Liver (tissue), 9 donors: Measurements from ENCODE around the gene FCN1. TPM values are rescaled to one million over a fixed set of nuclear protein-coding genes. Genes with fewer than 3 reads are reported as not detected.

Experiments used
- DNase-seq: peaks from one replicate; pipeline ENCODE4 v3.0.0-alpha.2; 2017; ENCODE audit warnings: low spot score
- H3K27ac ChIP-seq, 2 donors: one replicate each; pipeline ENCODE4 v1.7.0; 2013; ENCODE audit warnings: inconsistent platforms in 2 of 2, low read length in 2 of 2, control low read depth in 1 of 2, low read depth in 1 of 2, mild to moderate bottlenecking in 1 of 2
- H3K27me3 ChIP-seq, 4 donors: one replicate each; pipeline versions ENCODE4 v1.6.1 to v1.7.0; 2013; ENCODE audit warnings: low read length in 3 of 4, inconsistent platforms in 1 of 4, mild to moderate bottlenecking in 1 of 4, moderate library complexity in 1 of 4; ENCODE audit not compliant: control insufficient read depth in 4 of 4, insufficient read depth in 4 of 4
- H3K36me3 ChIP-seq, 4 donors: one replicate each; pipeline versions ENCODE4 v1.6.1 to v1.7.0; 2013; ENCODE audit warnings: low read length in 3 of 4, mild to moderate bottlenecking in 3 of 4, low read depth in 1 of 4, moderate library complexity in 1 of 4; ENCODE audit not compliant: control insufficient read depth in 4 of 4, insufficient read depth in 3 of 4
- H3K4me1 ChIP-seq, 4 donors: one replicate each; pipeline versions ENCODE4 v1.6.1 to v1.7.0; 2013; ENCODE audit warnings: low read length in 3 of 4, mild to moderate bottlenecking in 3 of 4, moderate library complexity in 1 of 4; ENCODE audit not compliant: control insufficient read depth in 4 of 4, insufficient read depth in 4 of 4
- H3K4me3 ChIP-seq, 3 donors: one replicate each; pipeline versions ENCODE4 v1.6.1 to v1.7.0; 2013; ENCODE audit warnings: low read length in 3 of 3, control low read depth in 1 of 3, low read depth in 1 of 3, mild to moderate bottlenecking in 1 of 3
- H3K9ac ChIP-seq, 2 donors: one replicate each; pipeline ENCODE4 v1.7.0; 2013; ENCODE audit warnings: low read length in 2 of 2, mild to moderate bottlenecking in 2 of 2, moderate library complexity in 2 of 2, control low read depth in 1 of 2, low read depth in 1 of 2
- H3K9me3 ChIP-seq, 4 donors: one replicate each; pipeline versions ENCODE4 v1.6.1 to v1.7.0; 2013; ENCODE audit warnings: low read length in 3 of 4; ENCODE audit not compliant: control insufficient read depth in 4 of 4
- ATF3 ChIP-seq: IDR thresholded peaks from 2 replicates; pipeline ENCODE4 v1.6.1; 2016; ENCODE audit warnings: antibody characterized with exemption
- CTCF ChIP-seq: fragments of 150-350 bp; IDR thresholded peaks from 2 replicates; pipeline ENCODE4 v1.5.1; 2017; ENCODE audit warnings: improper control_type of control experiment, low read depth, low read length; ENCODE audit not compliant: missing input control
- EGR1 ChIP-seq, 2 donors: IDR thresholded peaks; 2 replicates each; pipeline ENCODE4 v1.6.1; 2016 to 2018; ENCODE audit warnings: antibody characterized with exemption in 2 of 2, low read depth in 2 of 2
- FOXA1 ChIP-seq: IDR thresholded peaks from 2 replicates; pipeline ENCODE4 v1.6.1; 2016; ENCODE audit warnings: antibody characterized with exemption
- FOXA2 ChIP-seq: IDR thresholded peaks from 2 replicates; pipeline ENCODE4 v1.6.1; 2016; ENCODE audit warnings: antibody characterized with exemption
- GABPA ChIP-seq, 2 donors: IDR thresholded peaks in 1 of 2; conservative IDR thresholded peaks in 1 of 2; 2 replicates each; pipeline ENCODE4 v1.6.1; 2016; ENCODE audit warnings: antibody characterized with exemption in 2 of 2, mild to moderate bottlenecking in 1 of 2, moderate library complexity in 1 of 2
- HNF4A ChIP-seq, 2 donors: conservative IDR thresholded peaks; 2 replicates each; pipeline ENCODE4 v1.6.1; 2016; ENCODE audit warnings: antibody characterized with exemption in 2 of 2, mild to moderate bottlenecking in 2 of 2
- HNF4G ChIP-seq: IDR thresholded peaks from 2 replicates; pipeline ENCODE4 v1.6.1; 2016; ENCODE audit warnings: antibody characterized with exemption
- JUND ChIP-seq, 2 donors: IDR thresholded peaks; 2 replicates each; pipeline ENCODE4 v1.6.1; 2016; ENCODE audit warnings: antibody characterized with exemption in 2 of 2
- MAX ChIP-seq: IDR thresholded peaks from 2 replicates; pipeline ENCODE4 v1.6.1; 2016; ENCODE audit warnings: antibody characterized with exemption
- NR2F2 ChIP-seq: IDR thresholded peaks from 2 replicates; pipeline ENCODE4 v1.6.1; 2016; ENCODE audit warnings: antibody characterized with exemption
- RAD21 ChIP-seq, 2 donors: IDR thresholded peaks; 2 replicates each; pipeline ENCODE4 v1.6.1; 2016; ENCODE audit warnings: antibody characterized with exemption in 2 of 2, mild to moderate bottlenecking in 2 of 2
- REST ChIP-seq: IDR thresholded peaks from 2 replicates; pipeline ENCODE4 v1.6.1; 2016; ENCODE audit warnings: antibody characterized with exemption, mild to moderate bottlenecking
- RXRA ChIP-seq, 2 donors: IDR thresholded peaks; 2 replicates each; pipeline ENCODE4 v1.6.1; 2017 to 2018; ENCODE audit warnings: antibody characterized with exemption in 2 of 2, mild to moderate bottlenecking in 1 of 2
- SP1 ChIP-seq: IDR thresholded peaks from 2 replicates; pipeline ENCODE4 v1.6.1; 2018; ENCODE audit warnings: antibody characterized with exemption, mild to moderate bottlenecking
- TAF1 ChIP-seq: conservative IDR thresholded peaks from 2 replicates; pipeline ENCODE4 v1.6.1; 2016; ENCODE audit warnings: antibody characterized with exemption, mild to moderate bottlenecking
- YY1 ChIP-seq: IDR thresholded peaks from 2 replicates; pipeline ENCODE4 v1.6.1; 2016; ENCODE audit warnings: antibody characterized with exemption, mild to moderate bottlenecking
- ZBTB33 ChIP-seq: IDR thresholded peaks from 2 replicates; pipeline ENCODE4 v1.6.1; 2016; ENCODE audit warnings: antibody characterized with exemption
- WGBS: extraction: QIAGEN DNeasy Blood & Tissue Kit; methylation state at CpG from one replicate; pipeline ENCODE4 v1.1.7; 2013; 5-methylcytosine and 5-hydroxymethylcytosine counted together
- polyA plus RNA-seq, 2 donors: library from polyadenylated mRNA; stranded (reverse) in 1 of 2; unstranded in 1 of 2; fragments of 200-250 nt in 1 of 2; fragments of >200 nt in 1 of 2; fragmentation: Nextera tagmentation in 1 of 2; extraction: Ambion mirVana in 1 of 2; gene quantifications; one replicate each; pipeline versions ENCODE4 v1.2.1 to v1.2.3, GENCODE V29; 2013 to 2015
- total RNA-seq, 2 donors: library from RNA; depleted of rRNA; stranded (reverse); fragments of >200 nt; gene quantifications; one replicate each; pipeline ENCODE4 v1.2.3, GENCODE V29; 2014
- donor health status: healthy.
- donor health status: healthy.
- donor health status: healthy.
- donor health status: healthy.
- donor health status: healthy.

FCN1 gene
- total RNA-seq (10 to 100 TPM in 1 of 2 donors, 1 to 10 TPM in 1; 7.8 to 15.0 TPM), polyA plus RNA-seq (1 to 10 TPM in 1 of 2 donors, under 1 TPM in 1; 0.97 to 2.9 TPM)

GRCh38 chr9:134917431-134918373 is at the start of gene FCN1:
Gene FCN1, minus strand, starts transcription at chr9:134917912. Its CDS starts 41 bp downstream, at chr9:134917871.
- TF ChIP-seq REST (no peak), ATF3 (no peak), MAX (no peak), TAF1 (no peak), HNF4A (conservative IDR thresholded peaks at IDR 0.05) (no peak), RAD21 (IDR thresholded peaks at IDR 0.05) (no peak)
- WGBS, result 69% methylated on average over 11 of the region's 11 CpGs
- H3K4me1 ChIP-seq, result no peaks in the 10 kb centered on the region
- H3K36me3 ChIP-seq, result no peaks in the 10 kb centered on the region
- H3K27ac ChIP-seq, result no peak within 1 kb of the TSS
- H3K27me3 ChIP-seq, result no peaks in the 10 kb centered on the region
- peaks cover 4 to 8% (median 5%) of the 10 kb centered on the region in 4 donors for H3K9me3 ChIP-seq
- H3K4me3 ChIP-seq, result no peak within 1 kb of the TSS
- DNase-seq, result peak; percentile 27
- H3K9ac ChIP-seq, result no peak within 1 kb of the TSS

- no peaks in the 10 kb centered on the region for H3K9me3 ChIP-seq
- no peak overlapping the region for H3K27ac ChIP-seq
- WGBS, result 77% methylated on average over 23 of the region's 23 CpGs
- no peak overlapping the region for H3K9ac ChIP-seq
- peaks cover 0 to 24% (median 2%) of the 10 kb centered on the region in 4 donors for H3K27me3 ChIP-seq
- DNase-seq, result no peak
- no peaks in the 10 kb centered on the region for H3K4me1 ChIP-seq
- no peak overlapping the region for H3K4me3 ChIP-seq
- H3K36me3 ChIP-seq, result no peaks in the 10 kb centered on the region
- TF ChIP-seq MAX (no peak), RAD21 (IDR thresholded peaks at IDR 0.05) (no peak), SP1 (no peak), NR2F2 (no peak), FOXA1 (no peak), JUND (IDR thresholded peaks at IDR 0.05) (no peak), ZBTB33 (no peak), GABPA (IDR thresholded peaks at IDR 0.05 in 1 of 2, conservative IDR thresholded peaks at IDR 0.05 in 1 of 2) (no peak), EGR1 (IDR thresholded peaks at IDR 0.05; ENCODE audit: low read depth in 2 of 2) (no peak), FOXA2 (no peak), RXRA (IDR thresholded peaks at IDR 0.05) (no peak), ATF3 (no peak), HNF4A (conservative IDR thresholded peaks at IDR 0.05) (no peak), YY1 (no peak), CTCF (no peak), HNF4G (no peak)
Measured at GRCh38 chr9:134966697-134967546, 49.2 kb upstream of the FCN1 start.
